A375 (cell line): ENCODE measurements around the gene RNF111. TPM values are rescaled to one million over a fixed set of nuclear protein-coding genes. Genes with fewer than 3 reads are reported as not detected.

Experiments
- total RNA-seq: library from RNA; depleted of rRNA; stranded (reverse); fragments of >200 nt; shearing (Covaris generic); gene quantifications from 2 replicates; pipeline ENCODE4 v1.2.3, GENCODE V29; 2014; rRNA removed

The RNF111 gene
- 6.9 and 11.6 TPM in 2 replicates for total RNA-seq

GRCh38 chr15:58987491-58988005 is at the start of gene RNF111:
RNF111 (plus strand) TSS chr15:58987663; CDS start chr15:59030823, 43,160 bp downstream.

GRCh38 chr15:59104912-59105732 is 117.7 kb downstream of the RNF111 start, which contains the start of gene CCNB2:
CCNB2 (plus strand) TSS chr15:59105146; CDS start chr15:59105269, 123 bp downstream.

Other genes with a start within 250 kb of the RNF111 start
- 183 and 184 TPM in 2 replicates for gene ADAM10, start 238.0 kb upstream of the RNF111 start, total RNA-seq
- gene MINDY2, start 216.4 kb upstream of the RNF111 start, total RNA-seq = 16.4 and 16.7 TPM in 2 replicates
- 183 and 193 TPM in 2 replicates for gene SLTM, start 54.0 kb upstream of the RNF111 start, total RNA-seq
- gene CCNB2, start 117.5 kb downstream of the RNF111 start, total RNA-seq = 58.1 and 61.1 TPM in 2 replicates
- not detected in 2 replicates for gene LDHAL6B, start 219.2 kb downstream of the RNF111 start, total RNA-seq